ENCODE results near the gene SCAF11. TPM values are rescaled to one million over a fixed set of nuclear protein-coding genes. Genes with fewer than 3 reads are reported as not detected.

SCAF11 gene
- total and polyA plus RNA-seq, 2 donors from 2014 or later, result 21.0 to 129 TPM

DNA sequence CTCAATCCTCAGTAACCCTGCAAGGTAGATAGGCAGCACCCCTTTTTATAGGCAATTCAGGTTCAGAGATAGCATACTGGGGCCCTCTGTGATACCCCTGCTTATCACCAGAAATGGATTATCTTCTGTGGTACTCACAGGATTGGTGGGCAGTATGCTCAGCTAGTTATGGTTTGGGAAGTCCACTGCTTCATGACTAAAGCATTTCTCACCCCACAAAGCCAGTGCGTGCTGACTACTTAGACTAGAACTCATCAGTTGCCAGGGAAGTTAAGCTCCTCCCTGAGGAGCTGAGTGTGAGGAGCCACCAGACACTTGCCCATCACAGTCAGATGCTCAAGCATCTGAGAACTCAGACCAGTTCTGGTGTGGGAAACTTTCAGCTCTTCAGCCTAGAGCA is 76.3 kb downstream of the SCAF11 start:
- DNase-seq (no peak), FAIRE-seq (no peak)
- no peak overlapping the region for H3K4me3 ChIP-seq (ENCODE audit: low read length in 3 of 3)
- H3K27ac ChIP-seq (ENCODE audit: low read depth in 2 of 2, low read length in 2 of 2), result no peak overlapping the region
- TF ChIP-seq, protein P1, sequence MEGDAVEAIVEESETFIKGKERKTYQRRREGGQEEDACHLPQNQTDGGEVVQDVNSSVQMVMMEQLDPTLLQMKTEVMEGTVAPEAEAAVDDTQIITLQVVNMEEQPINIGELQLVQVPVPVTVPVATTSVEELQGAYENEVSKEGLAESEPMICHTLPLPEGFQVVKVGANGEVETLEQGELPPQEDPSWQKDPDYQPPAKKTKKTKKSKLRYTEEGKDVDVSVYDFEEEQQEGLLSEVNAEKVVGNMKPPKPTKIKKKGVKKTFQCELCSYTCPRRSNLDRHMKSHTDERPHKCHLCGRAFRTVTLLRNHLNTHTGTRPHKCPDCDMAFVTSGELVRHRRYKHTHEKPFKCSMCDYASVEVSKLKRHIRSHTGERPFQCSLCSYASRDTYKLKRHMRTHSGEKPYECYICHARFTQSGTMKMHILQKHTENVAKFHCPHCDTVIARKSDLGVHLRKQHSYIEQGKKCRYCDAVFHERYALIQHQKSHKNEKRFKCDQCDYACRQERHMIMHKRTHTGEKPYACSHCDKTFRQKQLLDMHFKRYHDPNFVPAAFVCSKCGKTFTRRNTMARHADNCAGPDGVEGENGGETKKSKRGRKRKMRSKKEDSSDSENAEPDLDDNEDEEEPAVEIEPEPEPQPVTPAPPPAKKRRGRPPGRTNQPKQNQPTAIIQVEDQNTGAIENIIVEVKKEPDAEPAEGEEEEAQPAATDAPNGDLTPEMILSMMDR (IDR thresholded peaks at IDR 0.05; ENCODE audit: borderline replicate concordance, extremely low read depth, insufficient read depth), result no peak
- intact Hi-C loops (cut with DNase I), result no loop called here
- H3K36me3 ChIP-seq (ENCODE audit: control insufficient read depth in 2 of 3, insufficient read depth in 3 of 3, low read length in 3 of 3), result peaks cover 0 to 2% (median 0%) of the 10 kb centered on the region in 3 donors
- no peaks in the 10 kb centered on the region for H3K4me1 ChIP-seq (ENCODE audit: control insufficient read depth in 2 of 3, insufficient read depth in 2 of 3, low read depth in 1 of 3, low read length in 3 of 3)
- no peaks in the 10 kb centered on the region for H3K27me3 ChIP-seq (ENCODE audit: control insufficient read depth, insufficient read depth, low read length)
- H3K9me3 ChIP-seq (ENCODE audit: control insufficient read depth in 2 of 3, insufficient read depth in 1 of 3, low read length in 3 of 3), result no peaks in the 10 kb centered on the region
- H3K9ac ChIP-seq (ENCODE audit: low read length in 3 of 3), result no peak overlapping the region

DNA sequence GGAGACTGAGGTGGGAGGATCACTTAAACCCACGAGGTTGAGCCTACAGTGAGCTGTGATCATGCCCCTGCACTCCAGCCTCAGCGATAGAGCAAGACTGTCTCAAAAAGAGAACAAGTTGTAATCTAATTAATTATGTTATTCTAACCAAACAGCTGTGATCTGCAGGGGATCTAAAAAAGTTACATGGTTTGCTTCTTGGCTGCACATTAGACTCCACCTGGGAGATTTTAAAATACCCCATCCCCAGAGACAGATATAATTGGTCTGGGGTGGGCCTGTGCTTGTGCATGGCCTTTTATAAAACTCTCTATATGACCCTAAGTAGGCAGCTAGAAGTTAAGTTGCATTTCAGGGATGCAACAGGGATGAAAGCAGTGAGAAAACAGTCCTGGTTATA is 76.7 kb downstream of the SCAF11 start:
- Histone ChIP-seq H3K9me3 (ENCODE audit: control insufficient read depth in 2 of 3, insufficient read depth in 1 of 3, low read length in 3 of 3) (no peaks in the 10 kb centered on the region), H3K27me3 (ENCODE audit: control insufficient read depth, insufficient read depth, low read length) (no peaks in the 10 kb centered on the region), H3K9ac (ENCODE audit: low read length in 3 of 3) (no peak overlapping the region), H3K4me3 (ENCODE audit: low read length in 3 of 3) (no peak overlapping the region), H3K27ac (ENCODE audit: low read depth in 2 of 2, low read length in 2 of 2) (no peak overlapping the region), H3K4me1 (ENCODE audit: control insufficient read depth in 2 of 3, insufficient read depth in 2 of 3, low read depth in 1 of 3, low read length in 3 of 3) (no peaks in the 10 kb centered on the region), H3K36me3 (ENCODE audit: control insufficient read depth in 2 of 3, insufficient read depth in 3 of 3, low read length in 3 of 3) (peaks cover 0 to 2% (median 0%) of the 10 kb centered on the region in 3 donors)
- FAIRE-seq (no peak), DNase-seq (no peak)
- intact Hi-C loops (cut with DNase I), result no loop called here
- TF ChIP-seq, protein P1 (IDR thresholded peaks at IDR 0.05; ENCODE audit: borderline replicate concordance, extremely low read depth, insufficient read depth), result no peak

DNA sequence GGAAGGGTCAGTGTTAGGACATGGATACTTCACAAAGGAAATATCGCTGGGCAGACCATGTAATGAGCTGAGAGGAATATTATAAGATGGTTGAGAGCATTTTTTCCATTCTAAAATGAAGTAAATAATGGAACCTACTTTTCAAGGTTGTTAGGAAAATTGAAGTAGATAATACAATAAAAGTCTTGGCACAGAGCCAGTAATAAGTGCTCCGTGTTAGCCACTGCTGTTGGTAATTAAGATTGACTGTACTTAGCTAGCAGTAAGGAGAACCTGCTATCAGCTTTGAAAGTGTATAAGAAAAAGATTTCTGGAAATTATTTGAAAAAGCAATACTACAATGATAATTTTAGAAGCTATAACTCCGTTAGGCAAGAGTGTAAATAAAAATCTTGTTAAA is 77.6 kb downstream of the SCAF11 start:
- Histone ChIP-seq H3K9me3 (ENCODE audit: control insufficient read depth in 2 of 3, insufficient read depth in 1 of 3, low read length in 3 of 3) (no peaks in the 10 kb centered on the region), H3K27me3 (ENCODE audit: control insufficient read depth, insufficient read depth, low read length) (no peaks in the 10 kb centered on the region), H3K9ac (ENCODE audit: low read length in 3 of 3) (no peak overlapping the region), H3K4me1 (ENCODE audit: control insufficient read depth in 2 of 3, insufficient read depth in 2 of 3, low read depth in 1 of 3, low read length in 3 of 3) (no peaks in the 10 kb centered on the region), H3K4me3 (ENCODE audit: low read length in 3 of 3) (no peak overlapping the region), H3K36me3 (ENCODE audit: control insufficient read depth in 2 of 3, insufficient read depth in 3 of 3, low read length in 3 of 3) (peaks cover 0 to 4% (median 2%) of the 10 kb centered on the region in 3 donors), H3K27ac (ENCODE audit: low read depth in 2 of 2, low read length in 2 of 2) (no peak overlapping the region)
- TF ChIP-seq, protein P1 (IDR thresholded peaks at IDR 0.05; ENCODE audit: borderline replicate concordance, extremely low read depth, insufficient read depth), result no peak
- no peak for FAIRE-seq
- intact Hi-C loops (cut with DNase I), result no loop called here
- DNase-seq, result no peak
